AG04450 (cell line): Measurements from ENCODE around the gene NAP1L1. TPM values are rescaled to one million over a fixed set of nuclear protein-coding genes. Genes with fewer than 3 reads are reported as not detected.

Source experiments
- CTCF ChIA-PET: fragments of 300-600, 350-600 bp; formaldehyde crosslinking; extraction: SDS; loops from one replicate; lab custom pipeline; 2022; ENCODE audit warnings: antibody characterized with exemption, inconsistent platforms; lab: Charles Lee
- POLR2A ChIA-PET: fragments of 350-600 bp; formaldehyde crosslinking; extraction: SDS; loops from one replicate; lab custom pipeline; 2021; ENCODE audit warnings: antibody characterized with exemption, inconsistent platforms; lab: Yijun Ruan, JAX
- DNase-seq: peaks from one replicate; pipeline ENCODE4 v3.0.0-alpha.2; 2011; ENCODE audit warnings: low read depth, low spot score
- H3K27ac ChIP-seq: one replicate; pipeline ENCODE4 v1.5.1; 2012; ENCODE audit warnings: low read depth, low read length, control low read depth
- H3K27me3 ChIP-seq: one replicate; pipeline ENCODE4 v1.6.0; 2012; ENCODE audit warnings: low read length; ENCODE audit not compliant: control insufficient read depth, insufficient read depth
- H3K4me3 ChIP-seq: 2 replicates; pipeline ENCODE4 v1.5.1; 2011; ENCODE audit warnings: mild to moderate bottlenecking, low read depth, low read length, control low read depth
- H3K9me3 ChIP-seq: 2 replicates; pipeline ENCODE4 v1.5.1; 2012; ENCODE audit warnings: low read length; ENCODE audit not compliant: control insufficient read depth, insufficient read depth
- CTCF ChIP-seq: IDR thresholded peaks from 2 replicates; pipeline ENCODE4 v1.5.1; 2011; ENCODE audit warnings: low read depth, low read length, control low read depth, inconsistent platforms
- polyA plus RNA-seq: library from polyadenylated mRNA; depleted of rRNA; stranded (reverse); fragments of >200 nt; gene quantifications from 2 replicates; pipeline ENCODE4 v1.2.3, GENCODE V29; 2011

The NAP1L1 gene
- polyA plus RNA-seq, 1 experiment = 593 TPM

GRCh38 chr12:76078748-76079147 lies 5.7 kb downstream of the NAP1L1 start:
- CTCF ChIA-PET = interaction anchor here (0.5 to 0.6 kb wide), 2 partner anchors 12 to 50 kb away, joined by 3 read pairs; no protein-coding TSS in a partner anchor
- POLR2A ChIA-PET = no interaction called here

GRCh38 chr12:76075448-76075847 lies 9.0 kb downstream of the NAP1L1 start:
- TF ChIP-seq CTCF = no peak
- DNase-seq = no peak
- no peaks in the 10 kb centered on the region for H3K27me3 ChIP-seq
- ChIA-PET POLR2A (no interaction called here), CTCF (interaction anchor here (0.8 kb wide), 1 partner anchor 15 kb away, joined by 3 read pairs; no protein-coding TSS in a partner anchor)
- H3K9me3 ChIP-seq = peaks cover 2% of the 10 kb centered on the region; the same call in 1 of the 2 replicates
- H3K4me3 ChIP-seq = no peak overlapping the region
- no peak overlapping the region for H3K27ac ChIP-seq

More at GRCh38 chr12:76078748-76079147, 5.7 kb downstream of the NAP1L1 start:
- Histone ChIP-seq H3K9me3 (peaks cover 2% of the 10 kb centered on the region; the same call in 1 of the 2 replicates), H3K27me3 (no peaks in the 10 kb centered on the region), H3K4me3 (no peak overlapping the region), H3K27ac (no peak overlapping the region)
- TF ChIP-seq CTCF = no peak
- no peak for DNase-seq

- TF ChIP-seq CTCF = no peak
- Histone ChIP-seq H3K27me3 (no peaks in the 10 kb centered on the region), H3K27ac (no peak overlapping the region), H3K9me3 (peaks cover 2% of the 10 kb centered on the region; the same call in 1 of the 2 replicates), H3K4me3 (no peak overlapping the region)
- CTCF ChIA-PET = no interaction called here
- DNase-seq = no peak
- POLR2A ChIA-PET = no interaction called here
These were observed 9.7 kb downstream of the NAP1L1 start for GRCh38 chr12:76074701-76075336.

GRCh38 chr12:76073561-76073960 lies 10.9 kb downstream of the NAP1L1 start:
- no peaks in the 10 kb centered on the region for H3K27me3 ChIP-seq
- no peak for DNase-seq
- TF ChIP-seq CTCF = no peak
- CTCF ChIA-PET = no interaction called here
- POLR2A ChIA-PET = no interaction called here
- no peaks in the 10 kb centered on the region for H3K9me3 ChIP-seq
- no peak overlapping the region for H3K27ac ChIP-seq
- no peak overlapping the region for H3K4me3 ChIP-seq

- no peaks in the 10 kb centered on the region for H3K9me3 ChIP-seq
- CTCF ChIA-PET = no interaction called here
- no peaks in the 10 kb centered on the region for H3K27me3 ChIP-seq
- no peak overlapping the region for H3K4me3 ChIP-seq
- no peak for TF ChIP-seq CTCF
- no peak overlapping the region for H3K27ac ChIP-seq
- POLR2A ChIA-PET = no interaction called here
- no peak for DNase-seq
These were observed 11.9 kb downstream of the NAP1L1 start for GRCh38 chr12:76072568-76072967.
